Activated CD8-positive, alpha-beta memory T cell treated with anti-CD3 and anti-CD28 coated beads, Interleukin-2, amount 50 U/mL, for 48 hours (primary cell): ENCODE measurements around the gene CUL2.
"Not testable (repeated sequence)": the region's sequence is repeated elsewhere in the genome, so short reads cannot be mapped to it uniquely, and the experiment has no call there.

Source experiments
- DNase-seq: peaks from one replicate; pipeline ENCODE4 v3.0.0-alpha.2; 2020

CUL2 gene

DNA sequence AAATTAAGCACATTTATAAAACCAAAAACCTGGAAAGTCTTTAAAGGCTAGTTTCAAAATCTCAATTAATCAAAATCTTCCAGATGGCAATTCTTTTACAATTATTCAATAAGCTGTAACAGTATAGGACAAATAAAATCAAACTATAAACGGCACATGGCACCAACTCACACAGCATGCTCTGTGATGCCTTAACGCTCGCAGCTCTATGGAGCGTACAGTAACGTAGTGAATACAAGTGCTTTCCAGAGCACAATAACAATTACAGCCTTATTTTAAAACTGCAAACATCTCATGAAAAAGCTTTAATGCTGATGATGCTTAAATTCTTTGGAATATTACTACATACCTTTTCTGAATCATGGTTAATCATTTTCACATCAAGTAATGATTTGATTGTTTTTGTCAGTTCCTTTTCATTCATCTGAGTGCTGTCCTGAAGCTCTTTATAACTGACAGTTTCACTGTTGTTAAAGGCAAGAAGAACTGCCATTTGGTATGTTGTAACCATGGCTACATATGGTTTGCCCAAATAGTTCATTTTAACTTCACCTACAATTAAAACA lies 74.2 kb downstream of the CUL2 start:
- DNase-seq: no peak

DNA sequence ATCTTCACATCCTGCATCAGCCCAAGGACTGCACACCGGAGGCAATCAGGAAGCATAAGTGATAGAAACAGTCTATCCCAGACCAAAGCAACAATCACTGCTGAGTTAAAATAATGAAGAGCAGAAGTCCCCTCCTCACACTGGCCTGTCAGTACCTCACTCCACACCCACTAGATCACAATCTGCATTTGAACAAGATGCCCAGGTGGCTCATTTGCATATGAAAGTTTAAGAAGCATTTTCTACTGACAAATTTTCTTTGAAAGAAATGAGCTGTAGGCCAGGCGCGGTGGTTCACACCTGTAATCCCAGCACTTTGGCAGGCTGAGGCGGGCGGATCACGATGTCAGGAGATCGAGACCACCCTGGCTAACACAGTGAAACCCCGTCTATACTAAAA lies 77.4 kb downstream of the CUL2 start:
- DNase-seq: no peak

DNA sequence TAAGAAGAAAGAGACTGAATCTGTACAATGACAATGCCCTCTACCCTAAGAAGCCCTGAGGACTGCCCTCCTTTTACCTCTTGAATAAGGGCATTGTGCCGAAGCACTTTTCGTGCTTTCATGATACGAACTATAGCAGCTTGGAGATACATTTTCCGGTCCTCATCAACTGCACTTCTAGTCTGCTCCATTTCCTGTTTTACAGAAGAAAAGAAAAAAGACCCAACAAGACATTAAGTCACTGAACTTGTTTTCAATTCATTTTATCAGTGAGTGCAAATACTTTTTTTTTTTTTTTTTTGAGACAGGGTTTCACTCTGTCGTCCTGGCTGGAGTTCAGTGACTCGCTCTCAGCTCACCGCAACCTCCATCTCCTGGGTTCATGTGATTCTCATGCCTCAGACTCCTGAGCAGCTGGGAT lies 78.4 kb downstream of the CUL2 start:
- DNase-seq: no peak

DNA sequence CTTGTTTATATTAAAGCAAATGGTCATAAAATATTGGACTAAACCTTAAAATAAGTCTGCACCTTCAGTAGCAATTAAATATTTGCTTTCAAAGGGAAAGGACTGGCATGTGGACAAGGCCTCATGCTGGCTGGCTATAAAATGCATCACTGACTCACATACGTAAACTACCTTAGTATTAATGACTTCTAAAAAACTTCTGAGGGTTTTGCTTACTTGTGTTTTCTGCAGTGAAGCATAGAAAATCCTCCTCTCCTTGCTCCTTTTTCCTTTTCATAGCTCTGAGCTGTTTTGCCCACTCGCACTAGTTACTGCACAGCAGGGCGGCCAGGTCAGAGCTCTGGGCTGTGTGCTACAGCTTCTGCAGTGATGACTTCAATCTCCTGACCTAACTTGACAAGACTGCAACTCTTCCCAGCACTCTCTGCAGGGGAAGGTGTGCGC lies 82.3 kb downstream of the CUL2 start:
- DNase-seq: no peak

DNA sequence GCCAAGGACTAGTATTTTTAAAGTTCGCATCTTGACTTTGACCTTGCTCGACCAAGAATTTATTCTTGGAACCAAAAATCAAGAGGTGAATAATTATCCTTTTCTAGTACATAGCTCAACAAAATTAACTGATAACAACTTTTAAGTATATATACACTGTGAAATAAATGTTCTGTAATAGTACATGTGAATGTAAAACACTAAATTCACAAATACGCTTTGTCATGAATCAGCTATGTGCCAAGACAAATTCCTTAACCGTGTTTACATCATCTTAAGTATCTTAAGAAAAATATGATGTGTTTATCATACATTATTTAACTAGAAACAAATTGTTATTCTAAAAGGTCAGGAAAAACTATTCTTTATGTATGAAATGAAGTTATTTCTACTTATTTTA lies 83.3 kb downstream of the CUL2 start:
- no peak for DNase-seq

DNA sequence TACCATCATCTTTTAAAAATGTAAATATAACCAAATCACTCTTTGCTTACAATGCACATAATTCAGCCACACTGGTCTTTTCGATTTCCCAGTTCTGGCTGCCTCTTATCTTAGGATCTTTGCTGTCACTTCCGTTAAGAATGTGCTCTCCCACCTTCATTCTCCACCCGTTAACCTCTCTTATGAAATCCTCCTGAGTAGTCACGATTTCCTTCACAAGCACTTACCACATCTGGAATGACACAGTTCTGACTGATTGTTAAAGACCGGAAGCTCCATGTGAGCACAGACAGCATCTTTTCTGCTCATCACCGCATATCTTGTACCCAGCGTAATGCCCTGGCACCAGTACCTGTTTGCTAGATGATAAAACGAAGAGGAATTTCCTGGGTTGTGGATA lies 84.3 kb downstream of the CUL2 start:
- DNase-seq: no peak

DNA sequence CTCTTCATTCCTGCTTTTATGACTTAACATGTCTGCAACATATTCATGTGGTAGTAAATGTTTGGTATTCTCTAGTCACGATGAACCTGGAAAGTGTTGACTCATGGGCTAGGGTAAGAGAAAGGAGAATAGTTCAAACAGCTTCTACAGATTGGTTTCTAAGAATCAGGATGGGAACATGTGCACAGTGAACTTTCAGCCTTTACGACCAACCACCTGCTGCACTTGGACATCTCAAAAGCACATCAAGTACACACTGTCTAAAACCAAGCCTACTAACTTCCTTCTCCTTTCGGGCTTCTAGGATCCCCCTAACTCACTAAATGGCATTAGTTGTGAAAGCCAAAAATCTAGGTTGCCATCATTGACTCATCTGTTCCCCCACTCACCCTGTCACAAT lies 85.5 kb downstream of the CUL2 start:
- DNase-seq: no peak

DNA sequence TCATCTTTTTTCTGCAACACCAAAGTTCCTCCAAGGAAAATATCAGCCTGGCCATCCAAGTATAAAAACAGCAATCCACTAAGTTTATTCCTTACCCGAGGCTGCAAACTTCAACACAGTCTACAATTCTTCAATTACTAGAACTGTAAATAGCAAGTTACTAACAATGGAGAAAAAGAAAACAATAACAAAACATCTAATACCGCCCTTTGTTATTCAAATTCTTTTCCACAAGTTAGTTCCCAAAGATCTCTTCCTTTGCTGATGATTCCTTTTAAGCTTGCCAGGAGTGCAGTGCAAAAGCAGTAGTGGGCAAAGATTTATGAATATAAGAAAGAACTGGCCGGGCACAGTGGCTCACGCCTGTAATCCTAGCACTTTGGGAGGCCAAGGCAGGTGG lies 86.2 kb downstream of the CUL2 start:
- DNase-seq: no peak

DNA sequence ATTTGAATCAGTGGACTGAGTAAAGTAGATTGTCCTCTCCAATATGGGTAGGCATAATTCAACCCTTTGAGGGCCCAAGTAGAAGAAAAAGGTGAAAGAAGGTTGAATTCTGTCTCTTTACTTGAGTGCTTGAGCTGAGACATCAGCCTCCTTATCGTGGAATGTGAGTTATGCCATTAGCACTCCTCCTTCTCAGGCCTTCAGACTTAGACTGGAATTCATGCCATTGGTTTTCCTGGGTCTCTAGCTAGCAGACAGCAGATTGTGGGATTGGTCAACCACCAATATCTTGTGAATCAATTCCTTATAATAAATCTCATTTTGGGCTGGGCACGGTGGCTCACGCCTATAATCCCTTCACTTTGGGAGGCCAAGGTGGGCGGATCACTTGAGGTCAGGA lies 89.2 kb downstream of the CUL2 start:
- no peak for DNase-seq

DNA sequence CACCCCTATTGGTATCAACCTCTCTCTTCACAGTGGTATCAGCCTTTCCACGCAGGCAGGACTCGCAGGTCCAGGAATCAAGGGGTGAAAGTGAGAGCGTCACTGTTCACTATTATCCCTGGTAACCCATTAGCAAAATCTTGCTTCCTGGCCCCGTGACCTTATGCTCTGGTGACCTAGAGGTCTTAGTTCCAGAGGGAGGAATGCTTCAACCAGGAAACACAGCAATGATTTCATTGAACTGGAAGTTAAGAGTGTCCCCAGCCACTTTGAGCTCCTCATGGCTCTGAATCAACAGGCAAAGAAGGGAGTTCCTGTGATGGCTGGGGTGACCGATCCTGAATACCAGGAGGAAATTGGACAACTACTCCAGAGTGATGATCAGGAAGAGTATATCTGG lies 90.6 kb downstream of the CUL2 start:
- no peak for DNase-seq

DNA sequence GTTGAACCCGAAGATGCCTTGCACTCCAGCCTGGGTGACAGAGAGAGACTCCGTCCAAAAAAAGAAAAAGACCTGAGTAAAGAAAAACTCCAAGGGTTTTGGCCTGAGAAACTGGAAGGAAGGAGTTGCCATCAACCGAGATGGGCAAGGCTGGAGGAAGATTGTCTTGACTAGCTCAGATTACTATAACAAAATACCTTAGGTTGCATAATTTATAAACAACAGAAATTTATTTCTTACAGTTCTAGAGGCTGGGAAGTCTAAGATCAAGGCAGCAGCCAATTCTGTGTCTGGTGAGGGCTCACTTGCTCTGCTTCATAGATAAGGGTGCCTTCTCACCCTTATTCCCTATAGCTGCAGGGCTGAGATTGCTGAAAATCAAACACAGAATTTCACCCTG lies 91.2 kb downstream of the CUL2 start:
- no peak for DNase-seq

DNA sequence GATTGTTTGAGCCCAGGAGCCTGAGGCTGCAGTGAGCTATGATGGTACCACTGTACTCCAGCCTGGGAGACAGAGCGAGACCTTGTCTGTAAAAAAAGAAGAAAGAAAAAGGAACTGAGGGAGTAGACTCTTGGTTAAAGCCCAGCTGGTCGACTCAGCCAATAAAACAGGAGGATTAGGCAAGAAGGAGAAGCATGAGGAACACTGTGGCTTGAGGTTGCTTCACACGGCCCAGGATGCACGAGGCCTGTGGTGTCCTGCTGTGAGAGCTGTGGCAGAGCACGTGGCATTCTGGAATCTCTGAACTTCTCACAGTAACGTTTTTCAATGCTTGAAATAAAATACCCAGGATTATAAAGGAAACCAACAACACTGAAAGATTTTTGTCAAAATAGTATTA lies 93.3 kb downstream of the CUL2 start:
- no peak for DNase-seq

DNA sequence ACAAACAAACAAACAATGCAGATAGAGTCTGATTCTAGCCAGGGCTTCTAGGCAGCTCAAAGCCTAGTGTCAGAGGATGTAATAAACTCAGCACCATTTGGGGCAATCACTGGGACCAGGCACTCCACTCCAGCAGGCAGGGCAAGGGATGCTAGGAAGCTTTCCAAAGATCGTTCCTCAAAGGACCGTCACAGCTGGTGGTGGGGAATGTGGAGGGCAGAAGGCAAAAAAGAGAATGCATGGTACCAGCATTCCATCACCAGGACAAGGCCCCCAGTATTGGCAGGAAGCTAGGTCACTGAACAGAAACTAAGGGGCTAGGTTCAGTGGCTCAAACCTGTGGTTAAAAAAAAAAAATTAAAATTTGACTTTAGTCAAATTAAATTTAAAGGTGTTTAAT lies 94.2 kb downstream of the CUL2 start:
- peak; percentile 37 for DNase-seq

DNA sequence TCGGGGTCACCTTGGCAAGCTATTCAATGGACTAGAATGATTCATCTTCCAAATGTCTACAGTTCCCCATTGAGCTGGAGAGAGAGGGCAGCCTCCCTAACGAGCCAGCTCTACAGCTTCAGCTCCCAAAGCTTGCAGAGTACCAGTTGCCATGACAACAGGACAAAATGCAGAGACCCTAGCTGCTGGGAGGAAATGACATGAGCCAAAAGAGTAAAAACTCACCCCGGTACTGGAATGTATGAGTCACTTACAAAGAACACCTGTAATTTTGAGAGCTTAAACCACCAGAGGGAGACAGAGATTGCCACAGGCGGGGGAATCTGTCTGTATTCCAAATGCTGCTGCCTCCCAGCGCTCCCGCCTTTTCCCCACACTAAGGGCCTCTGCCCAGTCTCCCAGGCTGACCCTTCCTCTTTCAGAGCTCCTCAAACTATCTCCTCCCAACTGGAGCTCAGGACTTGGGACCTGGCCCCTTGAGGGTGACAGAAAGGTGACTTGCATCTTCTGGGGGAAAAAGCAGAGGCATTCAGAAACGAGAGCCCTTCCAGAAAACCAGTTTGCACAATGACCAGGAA lies 95.5 kb downstream of the CUL2 start:
- DNase-seq: peak; percentile 62

DNA sequence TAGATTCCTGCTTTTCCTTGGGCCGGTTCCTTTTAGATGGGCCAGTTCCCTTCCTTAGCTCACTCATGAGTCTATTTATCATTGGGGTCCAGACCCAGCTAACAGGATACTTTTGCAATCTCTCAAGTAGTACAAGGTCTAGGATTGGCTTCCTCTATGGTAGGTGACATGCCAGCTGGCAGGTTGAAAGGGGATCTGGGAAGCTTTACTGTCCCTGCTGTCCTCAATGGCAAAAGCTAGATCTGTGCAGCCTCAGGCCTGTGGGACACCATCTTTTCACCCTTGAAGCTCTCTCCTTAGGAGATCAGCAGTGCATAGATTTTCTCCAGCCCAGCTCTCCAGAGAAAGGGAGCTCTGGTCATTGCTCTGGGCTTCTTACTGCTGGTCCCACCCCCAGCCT lies 96.4 kb downstream of the CUL2 start:
- no peak for DNase-seq

DNA sequence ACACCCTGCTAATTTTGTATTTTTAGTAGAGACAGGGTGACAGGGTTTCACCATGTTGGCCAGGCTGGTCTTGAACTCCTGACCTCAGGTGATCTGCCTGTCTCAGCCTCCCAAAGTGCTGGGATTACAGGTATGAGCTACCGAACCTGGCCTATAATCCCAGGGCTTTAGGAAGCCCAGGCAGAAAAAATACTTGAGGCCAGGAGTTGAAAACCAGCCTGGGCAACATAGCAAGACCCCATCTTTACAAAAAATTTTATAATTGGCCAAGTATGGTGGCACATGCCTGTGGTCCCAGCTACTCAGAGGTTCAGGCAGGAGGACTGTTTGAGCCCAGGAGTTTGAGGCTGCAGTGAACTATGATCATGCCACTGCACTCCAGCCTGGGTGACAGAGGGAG lies 99.0 kb downstream of the CUL2 start:
- not testable (repeated sequence) for DNase-seq

DNA sequence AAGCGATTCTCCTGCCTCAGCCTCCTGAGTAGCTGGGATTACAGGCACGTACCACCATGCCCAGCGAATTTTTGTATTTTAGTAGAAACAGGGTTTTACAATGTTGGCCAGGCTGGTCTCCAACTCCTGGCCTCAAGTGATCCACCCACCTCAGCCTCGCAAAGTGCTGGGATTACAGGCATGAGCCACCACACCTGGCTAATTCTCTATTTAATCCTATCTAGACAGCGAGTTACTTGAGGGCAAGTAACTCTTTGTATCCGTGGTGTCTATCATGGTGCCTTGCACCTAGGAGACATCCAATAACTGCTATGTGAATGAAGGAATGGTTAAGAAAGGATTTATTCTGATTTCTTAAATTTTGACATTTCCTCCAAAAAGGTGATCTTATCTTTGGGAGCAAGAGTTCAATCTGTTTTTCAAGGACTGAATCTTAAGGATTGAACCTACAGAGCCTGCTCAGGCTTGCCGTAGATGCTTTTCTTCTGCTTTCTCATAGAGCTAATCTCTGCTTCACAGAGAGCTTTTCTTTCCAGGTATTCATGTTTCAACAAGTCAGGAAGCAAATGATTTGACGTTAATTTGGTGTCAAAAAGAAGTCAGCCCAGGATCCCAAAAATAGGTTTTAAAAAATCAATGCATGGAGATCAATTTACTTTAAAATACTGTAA lies 101.6 kb downstream of the CUL2 start:
- DNase-seq: no peak

DNA sequence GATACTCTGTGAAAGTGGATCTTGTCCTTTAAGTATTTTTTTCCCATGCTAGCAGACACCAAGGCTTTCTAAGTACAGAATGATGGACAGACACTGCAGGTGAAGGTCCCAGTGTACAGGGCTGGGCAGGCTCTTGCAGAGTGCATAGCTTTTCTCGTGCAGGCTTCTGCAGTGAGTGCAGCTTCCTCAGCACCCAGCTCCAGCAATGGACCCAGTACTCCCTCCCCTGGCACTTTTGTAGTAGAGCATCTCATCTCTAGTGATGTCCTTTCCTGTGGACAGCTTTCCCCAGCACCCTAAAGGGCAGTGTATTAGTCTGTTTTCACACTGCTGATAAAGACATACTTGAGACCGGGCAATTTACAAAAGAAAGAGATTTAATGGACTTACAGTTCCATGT lies 104.3 kb downstream of the CUL2 start:
- DNase-seq: no peak

DNA sequence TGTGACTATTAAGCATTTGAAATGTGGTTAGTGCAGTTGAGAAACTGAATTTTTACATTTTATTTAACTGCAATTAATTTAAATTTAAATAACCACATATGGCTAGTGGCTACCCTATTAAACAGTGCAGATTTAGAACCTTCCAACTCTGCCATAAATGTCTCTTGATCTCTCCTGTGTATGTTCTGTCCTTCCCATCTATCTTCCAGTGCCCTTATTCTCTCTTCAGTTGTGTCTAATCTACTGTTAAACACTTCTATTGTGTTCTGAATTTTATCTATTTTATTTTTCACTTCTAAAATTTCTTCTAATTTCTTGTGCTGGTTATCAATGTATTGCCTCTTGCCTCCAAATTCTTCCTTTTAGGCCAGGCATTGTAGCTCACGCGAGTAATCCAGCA lies 105.0 kb downstream of the CUL2 start:
- DNase-seq: no peak

DNA sequence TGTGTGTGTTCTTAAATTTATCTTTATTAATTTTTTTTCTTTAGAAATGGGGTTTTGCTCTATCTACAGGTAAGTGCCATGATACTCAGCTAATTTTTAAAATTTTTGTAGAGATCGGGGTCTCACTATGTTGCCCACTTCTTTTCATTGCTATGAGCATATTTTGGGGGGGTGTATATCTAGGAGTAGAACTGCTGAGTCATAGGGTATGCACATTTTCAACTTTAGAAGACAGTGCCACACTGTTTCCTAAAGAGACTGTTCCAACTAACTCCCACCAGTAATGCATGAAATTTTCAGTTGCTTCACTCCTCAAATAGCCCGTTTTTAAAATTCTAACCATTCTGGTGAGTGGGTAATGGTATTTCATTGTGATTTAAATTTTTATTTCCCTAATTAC lies 108.3 kb downstream of the CUL2 start:
- DNase-seq: no peak

DNA sequence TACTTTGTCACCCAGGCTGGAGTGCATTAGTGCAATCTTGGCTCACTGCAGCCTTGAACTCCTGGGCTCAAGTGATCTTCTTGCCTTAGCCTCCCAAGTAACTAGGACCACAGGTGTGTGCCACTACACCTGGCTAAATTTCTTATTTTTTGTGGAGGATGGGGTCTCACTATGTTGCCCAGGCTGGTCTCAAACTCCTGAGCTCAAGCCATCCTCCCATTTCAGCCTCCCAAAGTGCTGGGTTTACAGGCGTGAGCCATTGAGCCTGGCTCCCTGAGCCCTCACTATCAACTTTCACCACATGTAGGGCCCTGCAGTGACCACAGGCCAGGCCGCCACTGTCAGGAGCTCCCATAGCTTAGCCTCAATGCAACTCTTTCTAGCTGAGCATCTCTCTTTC lies 110.2 kb downstream of the CUL2 start:
- no peak for DNase-seq

DNA sequence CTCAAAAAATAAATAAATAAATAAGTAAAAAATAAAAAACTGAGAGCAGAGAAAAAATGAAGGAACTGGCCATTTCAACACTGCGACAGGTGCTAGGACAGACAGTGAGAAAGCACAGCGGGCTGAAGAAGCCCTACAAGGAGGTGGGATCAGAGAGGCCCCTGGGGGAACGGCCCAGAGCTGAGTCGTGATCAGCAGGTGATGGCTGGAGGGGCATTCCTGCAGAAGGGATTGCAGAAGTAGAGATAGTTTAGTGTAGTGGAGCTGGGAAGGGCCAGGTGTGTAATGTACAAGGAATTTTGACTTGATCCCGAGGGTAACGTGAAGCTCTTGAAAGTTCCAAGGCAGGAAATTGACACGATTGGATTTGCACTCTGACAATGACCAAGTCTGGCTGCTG lies 112.1 kb downstream of the CUL2 start:
- DNase-seq: no peak

DNA sequence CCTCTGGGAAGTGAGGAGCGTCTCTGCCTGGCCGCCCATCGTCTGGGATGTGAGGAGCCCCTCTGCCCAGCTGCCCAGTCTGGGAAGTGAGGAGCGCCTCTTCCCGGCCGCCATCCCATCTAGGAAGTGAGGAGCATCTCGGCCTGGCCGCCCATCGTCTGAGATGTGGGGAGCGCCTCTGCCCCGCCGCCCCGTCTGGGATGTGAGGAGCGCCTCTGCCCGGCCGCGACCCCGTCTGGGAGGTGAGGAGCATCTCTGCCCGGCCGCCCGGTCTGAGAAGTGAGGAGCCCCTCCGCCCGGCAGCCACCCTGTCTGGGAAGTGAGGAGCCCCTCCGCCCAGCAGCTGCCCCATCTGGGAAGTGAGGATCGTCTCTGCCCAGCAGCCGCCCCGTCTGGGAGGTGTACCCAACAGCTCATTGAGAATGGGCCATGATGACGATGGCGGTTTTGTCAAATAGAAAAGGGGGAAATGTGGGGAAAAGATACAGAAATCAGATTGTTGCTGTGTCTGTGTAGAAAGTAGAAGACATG lies 113.7 kb downstream of the CUL2 start:
- DNase-seq: not testable (repeated sequence)

DNA sequence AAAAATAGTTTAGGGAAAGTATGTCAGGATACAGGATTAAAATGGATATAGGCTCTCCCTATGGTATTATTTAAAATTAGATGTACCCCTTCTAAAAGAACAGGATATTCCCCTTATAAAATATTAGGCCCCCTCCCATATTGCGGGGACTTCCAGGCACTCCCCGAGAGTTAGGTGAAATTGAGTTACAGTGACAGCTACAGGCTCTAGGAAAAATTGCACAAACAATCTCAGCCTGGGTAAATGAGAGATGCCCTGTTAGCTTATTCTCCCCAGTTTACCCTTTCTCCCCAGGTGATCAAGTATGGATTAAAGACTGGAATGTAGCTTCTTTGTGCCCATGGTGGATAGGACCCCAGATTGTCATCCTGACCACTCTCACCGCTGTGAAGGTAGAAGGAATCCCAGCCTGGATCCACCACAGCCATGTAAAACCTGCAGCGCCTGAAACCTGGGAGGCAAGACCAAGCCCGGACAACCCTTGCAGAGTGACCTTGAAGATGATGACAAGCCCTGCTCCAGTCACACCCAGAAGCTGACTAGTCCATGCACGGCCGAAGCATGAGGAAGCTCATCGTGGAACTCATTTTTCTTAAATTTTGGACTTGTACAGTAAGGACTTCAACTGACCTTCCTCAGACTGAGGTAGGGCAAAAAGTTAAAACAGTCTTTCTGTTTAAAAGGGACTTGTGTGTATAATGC lies 115.6 kb downstream of the CUL2 start:
- not testable (repeated sequence) for DNase-seq
